Glutamatergic neuron (in vitro differentiated cells): ENCODE data around the gene DTWD1. TPM values are rescaled to one million over a fixed set of nuclear protein-coding genes. Genes with fewer than 3 reads are reported as not detected.

ENCODE experiments used
- DNase-seq: peaks from one replicate; pipeline ENCODE4 v3.0.0; 2022
- H3K27ac Mint-ChIP-seq: one replicate; pipeline ENCODE4 v1.8.0; 2020; ENCODE audit warnings: mild to moderate bottlenecking, mixed read lengths, inconsistent platforms; ENCODE audit not compliant: unreplicated experiment
- H3K27me3 Mint-ChIP-seq: one replicate; pipeline ENCODE4 v1.8.0; 2020; ENCODE audit warnings: mild to moderate bottlenecking, moderate library complexity, mixed read lengths, inconsistent platforms; ENCODE audit not compliant: unreplicated experiment
- H3K36me3 Mint-ChIP-seq: one replicate; pipeline ENCODE4 v1.8.0; 2020; ENCODE audit warnings: mild to moderate bottlenecking, mixed read lengths, inconsistent platforms; ENCODE audit not compliant: unreplicated experiment
- H3K4me1 Mint-ChIP-seq: one replicate; pipeline ENCODE4 v1.8.0; 2020; ENCODE audit warnings: mild to moderate bottlenecking, low read depth, mixed read lengths, inconsistent platforms; ENCODE audit not compliant: unreplicated experiment
- H3K4me3 Mint-ChIP-seq: one replicate; pipeline ENCODE4 v1.8.0; 2020; ENCODE audit warnings: mild to moderate bottlenecking, mixed read lengths, inconsistent platforms; ENCODE audit not compliant: unreplicated experiment
- H3K9me3 Mint-ChIP-seq: one replicate; pipeline ENCODE4 v1.8.0; 2020; ENCODE audit warnings: mild to moderate bottlenecking, moderate library complexity, mixed read lengths, inconsistent platforms; ENCODE audit not compliant: unreplicated experiment
- CTCF ChIP-seq: fragments of 200-600 bp; sonication (generic); IDR thresholded peaks from one replicate; pipeline ENCODE4 v1.5.0; 2021; ENCODE audit not compliant: partially characterized antibody, unreplicated experiment
- total RNA-seq: library from RNA; stranded (reverse); fragmentation: NEBNext Ultra II Directional; extraction: Animal tissue kit (Norgen Biotek cat#: 25700); gene quantifications from one replicate; pipeline ENCODE4 v1.2.1, GENCODE V29; 2021; ENCODE audit not compliant: unreplicated experiment

Gene DTWD1
- total RNA-seq, 1 donor from 2014 or later: 20.6 TPM

GRCh38 chr15:49674370-49674769 lies 53.5 kb downstream of the DTWD1 start:
- Mint-ChIP-seq H3K27ac (no peak overlapping the region), H3K36me3 (no peaks in the 10 kb centered on the region), H3K9me3 (no peaks in the 10 kb centered on the region), H3K27me3 (no peaks in the 10 kb centered on the region), H3K4me1 (peaks cover 5% of the 10 kb centered on the region), H3K4me3 (no peak overlapping the region)
- TF ChIP-seq CTCF: no peak
- DNase-seq: no peak

GRCh38 chr15:49675041-49675440 lies 54.2 kb downstream of the DTWD1 start:
- no peak for TF ChIP-seq CTCF
- no peaks in the 10 kb centered on the region for H3K27me3 Mint-ChIP-seq
- no peak overlapping the region for H3K4me3 Mint-ChIP-seq
- no peaks in the 10 kb centered on the region for H3K36me3 Mint-ChIP-seq
- no peak overlapping the region for H3K27ac Mint-ChIP-seq
- peaks cover 2% of the 10 kb centered on the region for H3K4me1 Mint-ChIP-seq
- DNase-seq: no peak
- no peaks in the 10 kb centered on the region for H3K9me3 Mint-ChIP-seq

DNA sequence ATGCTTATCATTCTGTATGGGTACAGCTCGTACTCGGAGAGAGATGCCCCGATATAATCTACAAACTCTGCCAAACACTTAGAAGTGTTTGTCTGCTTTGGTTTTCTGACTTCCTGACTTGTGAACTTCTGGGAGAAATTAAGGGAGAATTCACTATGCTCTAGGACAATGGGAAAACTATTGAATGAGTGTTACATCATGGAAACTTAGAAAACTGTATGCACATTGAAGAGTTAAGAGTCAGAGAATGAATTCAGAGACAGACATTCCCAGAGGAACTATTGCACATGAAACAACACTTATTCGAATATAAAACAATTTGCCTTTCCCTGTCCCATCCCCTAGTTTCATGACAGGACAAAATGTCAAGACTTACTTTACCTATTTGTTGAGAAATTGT lies 57.8 kb downstream of the DTWD1 start:
- no peak for TF ChIP-seq CTCF
- no peaks in the 10 kb centered on the region for H3K4me1 Mint-ChIP-seq
- no peaks in the 10 kb centered on the region for H3K9me3 Mint-ChIP-seq
- H3K27me3 Mint-ChIP-seq: no peaks in the 10 kb centered on the region
- H3K36me3 Mint-ChIP-seq: no peaks in the 10 kb centered on the region
- no peak for DNase-seq
- H3K4me3 Mint-ChIP-seq: no peak overlapping the region
- no peak overlapping the region for H3K27ac Mint-ChIP-seq

GRCh38 chr15:49686599-49686998 lies 65.8 kb downstream of the DTWD1 start:
- no peak for DNase-seq
- peaks cover 5% of the 10 kb centered on the region for H3K9me3 Mint-ChIP-seq
- H3K27ac Mint-ChIP-seq: no peak overlapping the region
- peaks cover 17% of the 10 kb centered on the region for H3K4me1 Mint-ChIP-seq
- no peaks in the 10 kb centered on the region for H3K36me3 Mint-ChIP-seq
- no peak for TF ChIP-seq CTCF
- no peaks in the 10 kb centered on the region for H3K27me3 Mint-ChIP-seq
- H3K4me3 Mint-ChIP-seq: no peak overlapping the region

GRCh38 chr15:49688135-49688790 lies 67.4 kb downstream of the DTWD1 start:
- no peak for TF ChIP-seq CTCF
- H3K9me3 Mint-ChIP-seq: peaks cover 5% of the 10 kb centered on the region
- no peaks in the 10 kb centered on the region for H3K36me3 Mint-ChIP-seq

More at GRCh38 chr15:49688135-49688790, 67.4 kb downstream of the DTWD1 start:
- peaks cover 17% of the 10 kb centered on the region for H3K4me1 Mint-ChIP-seq
- no peak for DNase-seq
- H3K27me3 Mint-ChIP-seq: no peaks in the 10 kb centered on the region
- H3K27ac Mint-ChIP-seq: peak overlapping the region; percentile 91
- peak overlapping the region; percentile 43 for H3K4me3 Mint-ChIP-seq
